COLO829 (cell line): ENCODE results near the gene IWS1.
"Not testable (repeated sequence)": the region's sequence is repeated elsewhere in the genome, so short reads cannot be mapped to it uniquely, and the experiment has no call there.

Source experiments
- DNase-seq: peaks from one replicate; pipeline ENCODE4 v3.0.0; 2012; ENCODE audit warnings: low spot score

Gene IWS1

GRCh38 chr2:127528487-127528886 lies 2.2 kb upstream of the IWS1 start:
- no peak for DNase-seq

GRCh38 chr2:127527001-127527804 lies 914 bp upstream of the IWS1 start:
- DNase-seq = no peak

GRCh38 chr2:127525691-127526131 lies 578 bp downstream of the IWS1 start:
- DNase-seq = no peak

DNA sequence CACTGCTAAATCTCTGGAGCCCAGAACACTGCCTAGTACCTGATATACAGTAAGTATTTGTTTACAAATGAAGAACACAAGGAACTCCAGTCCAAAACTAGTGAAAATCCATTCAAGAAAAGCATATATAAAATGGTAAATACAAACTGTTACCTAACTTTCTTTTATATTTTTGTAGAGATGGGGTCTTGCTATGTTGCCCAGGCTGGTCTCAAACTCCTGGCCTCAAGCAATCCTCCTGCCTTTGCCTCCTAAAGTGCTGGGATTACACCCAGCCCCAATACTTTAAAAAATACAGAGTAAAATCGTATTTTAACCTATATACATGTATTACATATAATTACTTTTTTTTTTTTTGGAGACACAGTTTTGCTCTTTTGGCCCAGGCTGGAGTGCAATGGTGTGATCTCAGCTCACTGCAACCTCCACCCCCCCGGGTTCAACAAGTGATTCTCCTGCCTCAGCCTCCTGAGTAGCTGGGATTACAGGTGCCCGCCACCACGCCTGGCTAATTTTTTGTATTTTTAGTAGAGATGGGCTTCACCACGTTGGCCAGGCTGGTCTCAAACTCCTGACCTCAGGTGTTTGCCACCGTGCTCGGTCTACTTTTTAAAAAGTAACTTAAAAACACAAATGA lies 2.0 kb downstream of the IWS1 start:
- DNase-seq = not testable (repeated sequence)

DNA sequence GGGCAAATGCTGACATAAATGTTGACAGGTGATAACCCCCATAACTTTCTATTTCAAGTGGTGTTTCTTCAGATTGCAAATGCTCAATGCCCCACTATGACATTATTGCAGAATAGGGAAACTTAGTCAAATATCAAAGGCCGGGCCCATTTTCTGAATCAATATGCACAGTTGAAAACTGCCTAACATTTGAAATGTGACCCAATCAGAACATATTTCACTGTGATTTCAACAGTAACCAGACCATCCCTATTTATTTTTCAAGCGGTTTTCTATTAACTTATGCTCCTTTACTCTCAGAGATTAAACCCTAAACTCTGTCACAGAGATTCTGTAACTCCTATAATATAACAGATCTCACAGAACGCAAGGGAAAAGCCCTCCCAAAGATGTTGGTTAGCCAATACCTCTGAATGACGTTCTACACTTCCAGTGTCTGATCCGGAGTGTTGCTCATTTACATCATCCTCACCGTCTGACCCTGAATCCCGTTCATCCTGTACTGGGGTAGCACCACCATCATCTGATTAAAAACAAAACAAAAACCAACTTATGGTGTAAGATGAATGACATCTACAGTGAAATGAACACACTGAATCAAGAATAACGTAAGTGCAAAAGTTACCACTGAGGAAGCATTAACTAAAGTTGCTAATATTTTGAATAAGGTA lies 2.9 kb downstream of the IWS1 start:
- no peak for DNase-seq

DNA sequence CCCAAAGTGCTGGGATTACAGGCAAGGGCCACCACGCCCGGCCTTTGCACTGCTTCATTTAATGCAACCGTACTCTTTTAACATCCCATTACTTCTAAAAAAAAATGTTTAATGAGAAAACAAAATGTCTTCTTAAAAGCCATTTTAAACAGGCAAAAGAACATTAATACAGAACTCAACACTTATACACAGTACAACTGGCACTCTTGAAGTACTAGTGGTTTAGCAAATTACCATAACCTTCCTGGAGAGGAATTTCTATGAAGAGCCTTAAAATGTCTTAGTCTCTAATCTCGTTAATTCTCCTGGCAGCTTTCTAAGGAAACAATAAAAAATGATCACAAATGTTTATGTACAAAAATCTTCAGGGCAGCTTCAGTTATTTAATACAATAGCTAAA lies 5.9 kb downstream of the IWS1 start:
- no peak for DNase-seq

GRCh38 chr2:127517465-127517864 lies 8.8 kb downstream of the IWS1 start:
- no peak for DNase-seq

- DNase-seq = no peak
These were observed 10.1 kb downstream of the IWS1 start for GRCh38 chr2:127516041-127516762.

DNA sequence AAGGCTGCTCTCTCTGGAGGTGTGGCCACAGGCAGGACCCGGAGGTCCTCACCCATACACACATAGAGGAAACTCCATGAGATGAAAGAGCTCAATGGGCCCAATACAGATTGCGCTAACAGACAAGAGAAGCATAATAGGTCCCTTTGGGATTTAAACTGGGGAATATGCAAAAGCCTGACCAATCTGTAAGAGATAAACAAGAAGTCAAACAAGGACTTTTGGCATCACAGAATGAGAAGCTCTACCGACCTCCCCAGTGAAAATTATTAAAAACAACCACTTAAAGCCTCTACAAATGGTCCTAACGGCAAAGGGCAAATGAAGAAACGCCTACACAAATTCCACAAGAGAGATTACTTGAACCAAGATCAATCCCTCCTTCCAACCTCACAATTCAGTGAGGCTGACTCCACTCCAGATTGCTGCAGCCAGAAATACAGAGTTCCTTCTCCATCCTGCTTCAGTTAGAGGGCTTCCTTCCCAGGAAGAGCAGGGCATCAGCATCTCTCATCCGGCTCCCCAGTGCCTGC lies 10.8 kb downstream of the IWS1 start:
- no peak for DNase-seq

- no peak for DNase-seq
These were observed 11.8 kb downstream of the IWS1 start for GRCh38 chr2:127514485-127514884.

DNA sequence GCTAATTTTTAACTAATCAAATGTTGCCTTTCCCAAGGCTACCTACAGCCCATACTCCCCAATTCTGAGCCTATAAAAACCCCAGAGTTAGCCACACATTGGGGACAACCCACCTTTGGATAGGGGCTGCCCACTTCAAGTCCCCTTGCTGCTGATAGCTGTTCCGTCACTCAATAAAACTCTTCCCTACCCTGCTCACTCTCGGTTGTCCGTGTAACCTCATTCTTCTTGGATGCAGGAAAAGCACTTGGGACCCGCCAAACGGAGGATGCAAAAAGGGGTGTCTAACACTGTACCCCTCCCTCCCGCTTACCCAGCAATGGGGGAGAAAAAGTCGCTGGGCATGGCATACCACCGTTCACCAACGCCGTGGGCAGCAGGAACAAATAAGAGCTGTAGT lies 12.2 kb downstream of the IWS1 start:
- no peak for DNase-seq

GRCh38 chr2:127512362-127512761 lies 13.9 kb downstream of the IWS1 start:
- DNase-seq = no peak

GRCh38 chr2:127511917-127512316 lies 14.4 kb downstream of the IWS1 start:
- no peak for DNase-seq

DNA sequence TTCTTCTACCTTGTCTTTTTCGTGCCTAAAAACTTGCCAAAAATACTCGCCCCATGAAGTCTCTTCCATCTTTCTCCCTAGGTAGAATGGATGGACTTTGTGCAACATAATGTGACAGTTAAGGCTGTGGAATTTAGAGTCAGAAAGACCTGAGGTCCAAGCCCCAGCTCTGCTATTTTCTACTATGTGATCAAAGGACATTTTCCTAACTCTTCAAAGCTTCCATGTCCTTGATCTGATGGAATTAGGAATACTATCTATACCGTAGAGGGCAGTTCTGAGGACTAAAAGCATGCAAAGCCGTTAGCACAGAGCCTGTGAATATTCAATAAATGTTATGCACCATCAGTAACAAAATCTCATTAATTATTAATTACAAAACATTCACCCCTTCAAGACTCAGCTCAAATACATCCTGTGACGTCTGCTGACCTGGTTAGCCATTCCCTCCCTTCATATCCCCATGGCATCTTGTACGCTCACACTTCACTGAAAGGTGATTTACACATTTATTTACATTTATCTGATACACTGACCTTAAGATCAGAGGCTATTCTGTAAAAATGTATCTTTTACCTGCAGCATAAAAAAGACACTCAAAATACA lies 15.1 kb downstream of the IWS1 start:
- DNase-seq = no peak

DNA sequence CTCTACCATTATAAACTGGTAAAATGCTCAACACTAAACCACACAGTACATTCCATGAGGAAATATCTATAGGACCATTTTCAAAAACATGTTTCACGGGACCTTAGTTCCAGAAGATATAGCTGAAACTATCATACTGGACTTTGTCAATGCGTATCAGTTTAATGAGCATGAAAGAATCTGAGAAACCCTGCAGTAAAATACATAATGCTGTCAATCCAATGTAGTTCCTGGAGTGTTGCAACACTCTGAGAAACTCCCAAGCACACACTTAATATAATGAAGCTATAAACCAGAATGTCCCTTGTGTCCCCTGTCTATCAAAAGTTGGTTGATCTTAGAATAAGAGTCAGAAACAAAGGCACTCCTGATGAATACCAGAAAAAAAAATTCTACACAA lies 16.2 kb downstream of the IWS1 start:
- DNase-seq = no peak

GRCh38 chr2:127508631-127509034 lies 17.7 kb downstream of the IWS1 start:
- DNase-seq = peak; percentile 97

DNA sequence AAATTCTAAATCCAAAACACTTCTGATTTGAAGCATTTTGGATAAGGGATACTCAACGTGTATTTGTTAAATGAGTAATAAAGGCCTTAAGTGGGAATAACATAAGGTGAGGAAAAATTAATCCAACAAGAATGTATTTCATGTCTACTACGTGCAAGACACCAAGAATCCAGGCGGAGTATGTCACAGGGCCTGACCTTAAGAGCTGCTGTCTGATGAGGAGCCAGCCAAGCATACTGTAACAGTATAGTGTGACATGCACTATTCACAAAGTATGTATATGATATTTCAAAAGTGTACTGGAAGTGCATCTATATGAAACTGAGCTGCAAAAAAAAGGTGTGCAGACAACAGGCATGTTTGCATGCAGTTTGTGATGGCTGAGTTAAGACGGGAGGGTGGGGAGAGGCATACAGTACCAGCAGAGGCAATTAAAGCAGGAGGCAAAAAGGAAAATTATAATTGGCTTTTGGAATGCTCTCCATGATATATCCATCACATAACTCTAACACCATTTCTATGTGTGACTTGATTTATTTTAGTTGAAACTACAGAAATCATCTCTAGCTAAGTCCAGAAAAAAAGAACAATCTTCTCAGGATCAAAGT lies 18.2 kb downstream of the IWS1 start:
- DNase-seq = no peak

- no peak for DNase-seq
These were observed 19.8 kb downstream of the IWS1 start for GRCh38 chr2:127506510-127506909.

- DNase-seq = no peak
These were observed 21.5 kb downstream of the IWS1 start for GRCh38 chr2:127504552-127505430.

GRCh38 chr2:127503491-127503890 lies 22.8 kb downstream of the IWS1 start:
- no peak for DNase-seq
